DOHH2 (cell line): ENCODE data around the gene ZPR1.

Experiments
- H3F3A ChIP-seq: fragments of 200-600 bp; sonication (generic), shearing (Covaris generic); 2 replicates; pipeline ENCODE4 v1.6.0; 2016; ENCODE audit warnings: antibody characterized with exemption, mild to moderate bottlenecking; ENCODE audit not compliant: control insufficient read depth, insufficient read depth
- H3K27ac ChIP-seq: fragments of 200-600 bp; sonication (generic); 2 replicates; pipeline ENCODE4 v1.5.1; 2014; ENCODE audit warnings: low read depth, mild to moderate bottlenecking, low read length, moderate library complexity
- H3K27me3 ChIP-seq: fragments of 200-600 bp; sonication (generic); 2 replicates; pipeline ENCODE4 v1.6.1; 2014; ENCODE audit warnings: mild to moderate bottlenecking, low read length, mixed read lengths; ENCODE audit not compliant: control insufficient read depth
- H3K36me3 ChIP-seq: fragments of 200-600 bp; sonication (generic); 2 replicates; pipeline ENCODE4 v1.6.1; 2014; ENCODE audit warnings: mild to moderate bottlenecking, low read length, moderate library complexity, mixed read lengths; ENCODE audit not compliant: control insufficient read depth
- H3K4me1 ChIP-seq: fragments of 200-600 bp; sonication (generic); 2 replicates; pipeline ENCODE4 v1.6.1; 2014; ENCODE audit warnings: mild to moderate bottlenecking, low read length, mixed read lengths; ENCODE audit not compliant: control insufficient read depth
- H3K4me2 ChIP-seq: fragments of 200-600 bp; sonication (generic); 2 replicates; pipeline ENCODE4 v1.6.0; 2014; ENCODE audit warnings: mild to moderate bottlenecking, low read length, moderate library complexity
- H3K4me3 ChIP-seq: fragments of 200-600 bp; sonication (generic); 2 replicates; pipeline ENCODE4 v1.5.1; 2014; ENCODE audit warnings: mild to moderate bottlenecking, low read length, mixed read lengths
- H3K79me2 ChIP-seq: fragments of 200-600 bp; sonication (generic); 2 replicates; pipeline ENCODE4 v1.6.1; 2014; ENCODE audit warnings: mild to moderate bottlenecking, low read length, mixed read lengths; ENCODE audit not compliant: control insufficient read depth
- H3K9me2 ChIP-seq: fragments of 200-600 bp; sonication (generic); replicated peaks from 2 replicates; pipeline ENCODE4 v1.6.1; 2014; ENCODE audit warnings: mild to moderate bottlenecking, low read length, mixed read lengths; ENCODE audit not compliant: control insufficient read depth
- H3K9me3 ChIP-seq: fragments of 200-600 bp; sonication (generic); 2 replicates; pipeline ENCODE4 v1.6.1; 2014; ENCODE audit warnings: antibody characterized with exemption, low read length, mixed read lengths; ENCODE audit not compliant: control insufficient read depth, insufficient read depth
- H4K20me1 ChIP-seq: fragments of 200-600 bp; sonication (generic); 2 replicates; pipeline ENCODE4 v1.6.0; 2014; ENCODE audit warnings: low read depth, mild to moderate bottlenecking, antibody characterized with exemption, low read length, moderate library complexity; ENCODE audit not compliant: control insufficient read depth, insufficient read depth
- CTCF ChIP-seq: fragments of 200-600 bp; sonication (generic); IDR thresholded peaks from one replicate; pipeline ENCODE4 v1.5.1; 2014; ENCODE audit warnings: antibody characterized with exemption, mild to moderate bottlenecking, low read depth, low read length; ENCODE audit not compliant: poor library complexity, severe bottlenecking
- EZH2phosphoT487 ChIP-seq: fragments of 200-600 bp; sonication (generic); IDR thresholded peaks from 2 replicates; pipeline ENCODE4 v1.6.1; 2017; ENCODE audit warnings: borderline replicate concordance, mild to moderate bottlenecking, antibody characterized with exemption, low read length, moderate library complexity, mixed read lengths

Gene ZPR1

GRCh38 chr11:116825434-116825833 is 37.6 kb upstream of the ZPR1 start:
- Histone ChIP-seq H3K4me1 (no peaks in the 10 kb centered on the region), H3K9me3 (no peaks in the 10 kb centered on the region), H3K4me3 (no peak overlapping the region), H4K20me1 (no peaks in the 10 kb centered on the region), H3K36me3 (no peaks in the 10 kb centered on the region), H3K4me2 (no peak overlapping the region), H3F3A (no peaks in the 10 kb centered on the region), H3K27ac (no peak overlapping the region), H3K79me2 (no peaks in the 10 kb centered on the region), H3K27me3 (no peaks in the 10 kb centered on the region), H3K9me2 (no peaks in the 10 kb centered on the region)
- no peak for TF ChIP-seq CTCF

GRCh38 chr11:116823031-116823843 is 35.4 kb upstream of the ZPR1 start, which contains the start of gene APOA4:
Gene APOA4 (minus strand): TSS chr11:116823304. CDS start chr11:116823191, 113 bp downstream.
- H3F3A ChIP-seq, result no peaks in the 10 kb centered on the region
- no peaks in the 10 kb centered on the region for H3K36me3 ChIP-seq
- TF ChIP-seq CTCF, result no peak
- TF ChIP-seq EZH2phosphoT487, result no peak
- H3K9me3 ChIP-seq, result no peaks in the 10 kb centered on the region
- H3K79me2 ChIP-seq, result no peaks in the 10 kb centered on the region
- no peak within 1 kb of the TSS for H3K4me2 ChIP-seq
- H3K27me3 ChIP-seq, result no peaks in the 10 kb centered on the region
- no peak within 1 kb of the TSS for H3K4me3 ChIP-seq
- H4K20me1 ChIP-seq, result no peaks in the 10 kb centered on the region
- no peak within 1 kb of the TSS for H3K27ac ChIP-seq
- H3K4me1 ChIP-seq, result no peaks in the 10 kb centered on the region
- H3K9me2 ChIP-seq, result no peaks in the 10 kb centered on the region

GRCh38 chr11:116822575-116822974 is 34.8 kb upstream of the ZPR1 start:
- Histone ChIP-seq H3K9me2 (no peaks in the 10 kb centered on the region), H3K27me3 (no peaks in the 10 kb centered on the region), H3K27ac (no peak overlapping the region), H3F3A (no peaks in the 10 kb centered on the region), H3K36me3 (no peaks in the 10 kb centered on the region), H3K79me2 (no peaks in the 10 kb centered on the region), H3K9me3 (no peaks in the 10 kb centered on the region), H3K4me1 (no peaks in the 10 kb centered on the region), H4K20me1 (no peaks in the 10 kb centered on the region), H3K4me3 (no peak overlapping the region), H3K4me2 (no peak overlapping the region)
- TF ChIP-seq EZH2phosphoT487 (no peak), CTCF (no peak)
